ENCODE data around the gene SDC4. TPM values are rescaled to one million over a fixed set of nuclear protein-coding genes. Genes with fewer than 3 reads are reported as not detected.

The SDC4 gene
- total and polyA plus RNA-seq, 7 experiments from 2014 or later = 0.21 to 46.7 (median 0.47) TPM; not detected in 1

- no peak overlapping the region for H3K4me3 Mint-ChIP-seq
- no peaks in the 10 kb centered on the region for H3K27me3 ChIP-seq (ENCODE audit: control insufficient read depth in 2 of 2, insufficient read depth in 2 of 2, low read length in 2 of 2)
- H3K27me3 Mint-ChIP-seq = peaks cover 0 to 2% (median 0%) of the 10 kb centered on the region in 5 donors
- H3K4me3 ChIP-seq (ENCODE audit: low read length) = no peak overlapping the region
- no peak overlapping the region for H3K27ac Mint-ChIP-seq
- CTCF ChIA-PET = interaction anchor here (0.7 to 2.5 kb wide), 2 partner anchors 50 to 54 kb away, joined by 3 to 9 read pairs; no protein-coding TSS in a partner anchor
- intact Hi-C loops (cut with micrococcal nuclease) = no loop called here
- DNase-seq (no peak), ATAC-seq (no peak)
- POLR2A ChIA-PET = no interaction called here
- peaks cover 0 to 26% (median 12%) of the 10 kb centered on the region in 5 donors for H3K36me3 Mint-ChIP-seq
- H3K4me1 ChIP-seq (ENCODE audit: control insufficient read depth in 2 of 2, insufficient read depth in 2 of 2, low read length in 2 of 2) = no peaks in the 10 kb centered on the region
- no peaks in the 10 kb centered on the region for H3K36me3 ChIP-seq (ENCODE audit: control insufficient read depth in 2 of 3, insufficient read depth in 3 of 3, low read length in 3 of 3)
- H3K9me3 ChIP-seq (ENCODE audit: control insufficient read depth in 2 of 3, low read length in 3 of 3) = no peaks in the 10 kb centered on the region
- H3K4me1 Mint-ChIP-seq = peaks cover 0 to 4% (median 0%) of the 10 kb centered on the region in 7 donors
- H3K27ac ChIP-seq (ENCODE audit: low read depth, low read length) = no peak overlapping the region
- H3K9me3 Mint-ChIP-seq = peaks cover 0 to 5% (median 0%) of the 10 kb centered on the region in 11 donors
Observed at GRCh38 chr20:45387274-45387673, 39.0 kb upstream of the SDC4 start.

GRCh38 chr20:45378191-45378590 is 30.0 kb upstream of the SDC4 start, which contains the start of gene TP53TG5:
Gene TP53TG5, minus strand, starts transcription at chr20:45378325. Its CDS starts 89 bp downstream, at chr20:45378236.
- Histone ChIP-seq H3K27me3 (ENCODE audit: control insufficient read depth in 2 of 2, insufficient read depth in 2 of 2, low read length in 2 of 2) (no peaks in the 10 kb centered on the region), H3K27ac (ENCODE audit: low read depth, low read length) (no peak within 1 kb of the TSS), H3K9me3 (ENCODE audit: control insufficient read depth in 2 of 3, low read length in 3 of 3) (no peaks in the 10 kb centered on the region), H3K4me3 (ENCODE audit: low read length) (no peak within 1 kb of the TSS), H3K36me3 (ENCODE audit: control insufficient read depth in 2 of 3, insufficient read depth in 3 of 3, low read length in 3 of 3) (peaks cover 0 to 16% (median 0%) of the 10 kb centered on the region in 3 experiments), H3K4me1 (ENCODE audit: control insufficient read depth in 2 of 2, insufficient read depth in 2 of 2, low read length in 2 of 2) (peaks cover under 1 to 3% of the 10 kb centered on the region in 2 donors)
- Mint-ChIP-seq H3K4me1 (peaks cover 11 to 16% (median 14%) of the 10 kb centered on the region in 7 donors), H3K27ac (no peak within 1 kb of the TSS), H3K4me3 (no peak within 1 kb of the TSS), H3K9me3 (no peaks in the 10 kb centered on the region), H3K36me3 (peaks cover 0 to 21% (median 5%) of the 10 kb centered on the region in 5 donors), H3K27me3 (no peaks in the 10 kb centered on the region)
- ATAC-seq = no peak
- ChIA-PET CTCF (interaction anchor here (1.6 kb wide), 1 partner anchor 59 kb away, joined by 3 read pairs; no protein-coding TSS in a partner anchor), POLR2A (interaction anchor here (0.7 kb wide), 1 partner anchor 65 kb away, joined by 3 read pairs; no protein-coding TSS in a partner anchor)
- DNase-seq = no peak
- intact Hi-C loops (cut with micrococcal nuclease) = no loop called here

GRCh38 chr20:45377269-45377668 is 29.0 kb upstream of the SDC4 start:
- intact Hi-C loops (cut with micrococcal nuclease) = no loop called here
- Histone ChIP-seq H3K27me3 (ENCODE audit: control insufficient read depth in 2 of 2, insufficient read depth in 2 of 2, low read length in 2 of 2) (no peaks in the 10 kb centered on the region), H3K9me3 (ENCODE audit: control insufficient read depth in 2 of 3, low read length in 3 of 3) (no peaks in the 10 kb centered on the region), H3K4me3 (ENCODE audit: low read length) (no peak overlapping the region), H3K36me3 (ENCODE audit: control insufficient read depth in 2 of 3, insufficient read depth in 3 of 3, low read length in 3 of 3) (peaks cover 0 to 16% (median 0%) of the 10 kb centered on the region in 3 experiments), H3K27ac (ENCODE audit: low read depth, low read length) (no peak overlapping the region), H3K4me1 (ENCODE audit: control insufficient read depth in 2 of 2, insufficient read depth in 2 of 2, low read length in 2 of 2) (peaks cover 7 to 9% of the 10 kb centered on the region in 2 donors)
- Mint-ChIP-seq H3K27ac (no peak overlapping the region), H3K9me3 (no peaks in the 10 kb centered on the region), H3K36me3 (peaks cover 0 to 21% (median 4%) of the 10 kb centered on the region in 5 donors), H3K4me1 (peaks cover 16 to 23% (median 20%) of the 10 kb centered on the region in 7 donors), H3K27me3 (no peaks in the 10 kb centered on the region), H3K4me3 (no peak overlapping the region)
- DNase-seq (no peak), ATAC-seq (no peak)
- CTCF ChIA-PET = interaction anchor here (0.6 to 1.9 kb wide), 4 partner anchors 14 to 300 kb away, joined by 3 to 6 read pairs (median 4); partner anchors contain the start of genes DBNDD2 and SYS1
- POLR2A ChIA-PET = no interaction called here

GRCh38 chr20:45374966-45375365 is 26.7 kb upstream of the SDC4 start:
- ChIA-PET CTCF (interaction anchor here (2.2 to 5.7 kb wide), 4 partner anchors 9 to 78 kb away, joined by 9 to 114 read pairs (median 10); no protein-coding TSS in a partner anchor), POLR2A (interaction anchor here (0.6 to 5.1 kb wide), 6 partner anchors 12 to 62 kb away, joined by 3 to 42 read pairs (median 3); partner anchors contain the start of genes PIGT and SYS1)
- no peaks in the 10 kb centered on the region for H3K9me3 ChIP-seq (ENCODE audit: control insufficient read depth in 2 of 3, low read length in 3 of 3)
- no peaks in the 10 kb centered on the region for H3K27me3 Mint-ChIP-seq
- peaks cover 0 to 16% (median 0%) of the 10 kb centered on the region in 3 experiments for H3K36me3 ChIP-seq (ENCODE audit: control insufficient read depth in 2 of 3, insufficient read depth in 3 of 3, low read length in 3 of 3)
- peak overlapping the region in 2 of 10 donors; percentile 8 to 21 for H3K4me3 Mint-ChIP-seq
- peaks cover 16 to 39% (median 37%) of the 10 kb centered on the region in 7 donors for H3K4me1 Mint-ChIP-seq
- H3K27ac ChIP-seq (ENCODE audit: low read depth, low read length) = no peak overlapping the region
- ATAC-seq (no peak), DNase-seq (no peak)
- intact Hi-C loops (cut with micrococcal nuclease) = loop anchor here (1.0 kb wide), 2 partner anchors 40 to 62 kb away; no protein-coding TSS in a partner anchor
- peak overlapping the region in 3 of 9 donors; percentile 87 to 94 (median 92) for H3K27ac Mint-ChIP-seq
- peaks cover 0 to 9% (median 0%) of the 10 kb centered on the region in 5 donors for H3K36me3 Mint-ChIP-seq
- peaks cover 7 to 22% of the 10 kb centered on the region in 2 donors for H3K4me1 ChIP-seq (ENCODE audit: control insufficient read depth in 2 of 2, insufficient read depth in 2 of 2, low read length in 2 of 2)
- no peaks in the 10 kb centered on the region for H3K27me3 ChIP-seq (ENCODE audit: control insufficient read depth in 2 of 2, insufficient read depth in 2 of 2, low read length in 2 of 2)
- H3K9me3 Mint-ChIP-seq = no peaks in the 10 kb centered on the region
- H3K4me3 ChIP-seq (ENCODE audit: low read length) = no peak overlapping the region

- peak overlapping the region; percentile 84 to 94 (median 90) for H3K4me3 Mint-ChIP-seq
- ATAC-seq (no peak), DNase-seq (no peak)
- H3K27ac Mint-ChIP-seq = peak overlapping the region; percentile 87 to 97 (median 96)
- peaks cover 0 to 16% (median 0%) of the 10 kb centered on the region in 3 experiments for H3K36me3 ChIP-seq (ENCODE audit: control insufficient read depth in 2 of 3, insufficient read depth in 3 of 3, low read length in 3 of 3)
- H3K4me3 ChIP-seq (ENCODE audit: low read length) = peak overlapping the region; percentile 74
- H3K9me3 ChIP-seq (ENCODE audit: control insufficient read depth in 2 of 3, low read length in 3 of 3) = no peaks in the 10 kb centered on the region
- POLR2A ChIA-PET = interaction anchor here (0.6 to 5.1 kb wide), 12 partner anchors 10 to 529 kb away, joined by 3 to 96 read pairs (median 7); partner anchors contain the start of genes DBNDD2, PIGT and SYS1
- H3K4me1 Mint-ChIP-seq = peaks cover 13 to 42% (median 41%) of the 10 kb centered on the region in 7 donors
- no peaks in the 10 kb centered on the region for H3K27me3 ChIP-seq (ENCODE audit: control insufficient read depth in 2 of 2, insufficient read depth in 2 of 2, low read length in 2 of 2)
- H3K36me3 Mint-ChIP-seq = peaks cover 0 to 6% (median 0%) of the 10 kb centered on the region in 5 donors
- peak overlapping the region; percentile 77 for H3K27ac ChIP-seq (ENCODE audit: low read depth, low read length)
- CTCF ChIA-PET = interaction anchor here (0.6 to 5.7 kb wide), 22 partner anchors 8 to 396 kb away, joined by 3 to 114 read pairs (median 8); partner anchors contain the start of genes DBNDD2, PIGT and SYS1
- peaks cover 7 to 23% of the 10 kb centered on the region in 2 donors for H3K4me1 ChIP-seq (ENCODE audit: control insufficient read depth in 2 of 2, insufficient read depth in 2 of 2, low read length in 2 of 2)
- H3K9me3 Mint-ChIP-seq = no peaks in the 10 kb centered on the region
- no peaks in the 10 kb centered on the region for H3K27me3 Mint-ChIP-seq
- intact Hi-C loops (cut with micrococcal nuclease) = loop anchor here (1.0 kb wide), 2 partner anchors 41 to 63 kb away; no protein-coding TSS in a partner anchor
Observed at GRCh38 chr20:45374101-45374467, 25.9 kb upstream of the SDC4 start.

- Histone ChIP-seq H3K4me3 (ENCODE audit: low read length) (peak overlapping the region; percentile 74), H3K27me3 (ENCODE audit: control insufficient read depth in 2 of 2, insufficient read depth in 2 of 2, low read length in 2 of 2) (no peaks in the 10 kb centered on the region), H3K36me3 (ENCODE audit: control insufficient read depth in 2 of 3, insufficient read depth in 3 of 3, low read length in 3 of 3) (peaks cover 0 to 18% (median 0%) of the 10 kb centered on the region in 3 experiments), H3K27ac (ENCODE audit: low read depth, low read length) (peak overlapping the region; percentile 77), H3K4me1 (ENCODE audit: control insufficient read depth in 2 of 2, insufficient read depth in 2 of 2, low read length in 2 of 2) (peaks cover 13 to 29% of the 10 kb centered on the region in 2 donors), H3K9me3 (ENCODE audit: control insufficient read depth in 2 of 3, low read length in 3 of 3) (no peaks in the 10 kb centered on the region)
- intact Hi-C loops (cut with micrococcal nuclease) = loop anchor here (1.0 to 2.0 kb wide), 5 partner anchors 10 to 64 kb away; partner anchors contain the start of genes SYS1 (in 2 of the 2) and PIGT (in 1 of the 2)
- CTCF ChIA-PET = interaction anchor here (0.6 to 5.7 kb wide), 23 partner anchors 8 to 397 kb away, joined by 3 to 114 read pairs (median 8); partner anchors contain the start of genes DBNDD2, PIGT and SYS1
- Mint-ChIP-seq H3K36me3 (peaks cover 0 to 6% (median 0%) of the 10 kb centered on the region in 5 donors), H3K4me3 (peak overlapping the region; percentile 84 to 94 (median 90)), H3K27ac (peak overlapping the region; percentile 87 to 97 (median 96)), H3K9me3 (no peaks in the 10 kb centered on the region), H3K4me1 (peaks cover 18 to 48% (median 46%) of the 10 kb centered on the region in 7 donors), H3K27me3 (no peaks in the 10 kb centered on the region)
- peak; percentile 81 to 90 (median 89) for DNase-seq
- peak; percentile 94 for ATAC-seq
- POLR2A ChIA-PET = interaction anchor here (0.8 to 5.1 kb wide), 12 partner anchors 10 to 563 kb away, joined by 3 to 96 read pairs (median 7); partner anchors contain the start of genes DBNDD2, PIGT and SYS1
Observed at GRCh38 chr20:45373353-45374100, 25.3 kb upstream of the SDC4 start.
